Stimulated activated CD8-positive, alpha-beta memory T cell treated with anti-CD3 and anti-CD28 coated beads, Interleukin-15, amount 100 ng/mL, for 4 hours (primary cell): ENCODE data around the gene UBE2D3.
A peak's percentile ranks its signal among the peaks of the same experiment; 100 is the strongest.
"Not testable (repeated sequence)": the region's sequence is repeated elsewhere in the genome, so short reads cannot be mapped to it uniquely, and the experiment has no call there.

Experiments used
- DNase-seq, 2 donors: peaks; one replicate each; pipeline ENCODE4 v3.0.0-alpha.2; 2020; ENCODE audit warnings: low read depth in 2 of 2

UBE2D3 gene

GRCh38 chr4:102826890-102827673, at the start of gene UBE2D3:
TSS of gene UBE2D3 (minus strand) at chr4:102827551. CDS start at chr4:102826508, 1,043 bp downstream.
- peak; percentile 88 to 92 for DNase-seq

GRCh38 chr4:102871772-102872171, 44.4 kb upstream of the UBE2D3 start:
- no peak for DNase-seq

GRCh38 chr4:102869569-102870197, 42.3 kb upstream of the UBE2D3 start:
- DNase-seq, result peak in 1 of 2 donors; percentile 70

GRCh38 chr4:102868781-102869568, 41.6 kb upstream of the UBE2D3 start, which contains the start of gene CISD2:
TSS of gene CISD2 (plus strand) at chr4:102868992. CDS start at chr4:102869085, 93 bp downstream.
- DNase-seq, result peak; percentile 82 to 83

- DNase-seq, result no peak
Measured at GRCh38 chr4:102868153-102868780, 40.9 kb upstream of the UBE2D3 start.

- no peak for DNase-seq
Measured at GRCh38 chr4:102867278-102868152, 40.2 kb upstream of the UBE2D3 start.

- DNase-seq, result not testable (repeated sequence)
Measured at GRCh38 chr4:102865327-102865726, 38.0 kb upstream of the UBE2D3 start.

GRCh38 chr4:102862747-102863146, 35.4 kb upstream of the UBE2D3 start:
- no peak for DNase-seq

GRCh38 chr4:102862016-102862415, 34.7 kb upstream of the UBE2D3 start:
- no peak for DNase-seq

GRCh38 chr4:102860611-102861324, 33.4 kb upstream of the UBE2D3 start:
- no peak for DNase-seq

GRCh38 chr4:102858828-102859464, 31.6 kb upstream of the UBE2D3 start:
- no peak for DNase-seq

- DNase-seq, result no peak
Measured at GRCh38 chr4:102850370-102850769, 23.0 kb upstream of the UBE2D3 start.

GRCh38 chr4:102849579-102850104, 22.3 kb upstream of the UBE2D3 start:
- no peak for DNase-seq

- DNase-seq, result no peak
Measured at GRCh38 chr4:102847687-102848086, 20.3 kb upstream of the UBE2D3 start.

- DNase-seq, result no peak
Measured at GRCh38 chr4:102843938-102844337, 16.6 kb upstream of the UBE2D3 start.

GRCh38 chr4:102843273-102843672, 15.9 kb upstream of the UBE2D3 start:
- DNase-seq, result no peak

GRCh38 chr4:102842367-102842766, 15.0 kb upstream of the UBE2D3 start:
- DNase-seq, result no peak

- no peak for DNase-seq
Measured at GRCh38 chr4:102836596-102836995, 9.2 kb upstream of the UBE2D3 start.

GRCh38 chr4:102832667-102833066, 5.3 kb upstream of the UBE2D3 start:
- DNase-seq, result no peak
